ENCODE results near the gene MGAT5B.

Gene MGAT5B

GRCh38 chr17:76912421-76913164 is 44.4 kb downstream of the MGAT5B start:
- Histone ChIP-seq H3K9me3 (ENCODE audit: control insufficient read depth, low read length) (no peaks in the 10 kb centered on the region), H3K4me3 (ENCODE audit: insufficient read depth, low read depth, low read length) (no peak overlapping the region), H3K36me3 (ENCODE audit: control insufficient read depth, insufficient read depth, low read length) (no peaks in the 10 kb centered on the region), H3K27ac (ENCODE audit: insufficient read depth, low read depth, low read length, poor library complexity, severe bottlenecking) (no peak overlapping the region), H3K27me3 (ENCODE audit: control insufficient read depth, insufficient read depth, low read length, poor library complexity, severe bottlenecking) (no peaks in the 10 kb centered on the region), H3K4me1 (ENCODE audit: control insufficient read depth, insufficient read depth, low read length) (no peaks in the 10 kb centered on the region)
- WGBS, 2 experiments, result 95 to 96% methylated on average over 28 of the region's 28 CpGs

- Histone ChIP-seq H3K27me3 (ENCODE audit: control insufficient read depth, insufficient read depth, low read length, poor library complexity, severe bottlenecking) (no peaks in the 10 kb centered on the region), H3K4me1 (ENCODE audit: control insufficient read depth, insufficient read depth, low read length) (no peaks in the 10 kb centered on the region), H3K27ac (ENCODE audit: insufficient read depth, low read depth, low read length, poor library complexity, severe bottlenecking) (no peak overlapping the region), H3K36me3 (ENCODE audit: control insufficient read depth, insufficient read depth, low read length) (no peaks in the 10 kb centered on the region), H3K9me3 (ENCODE audit: control insufficient read depth, low read length) (no peaks in the 10 kb centered on the region), H3K4me3 (ENCODE audit: insufficient read depth, low read depth, low read length) (no peak overlapping the region)
- 91 to 94% methylated on average over 6 of the region's 6 CpGs for WGBS, 2 experiments
Measured at GRCh38 chr17:76914937-76915336, 46.7 kb downstream of the MGAT5B start.

- Histone ChIP-seq H3K4me1 (ENCODE audit: control insufficient read depth, insufficient read depth, low read length) (no peaks in the 10 kb centered on the region), H3K9me3 (ENCODE audit: control insufficient read depth, low read length) (no peaks in the 10 kb centered on the region), H3K36me3 (ENCODE audit: control insufficient read depth, insufficient read depth, low read length) (no peaks in the 10 kb centered on the region), H3K27ac (ENCODE audit: insufficient read depth, low read depth, low read length, poor library complexity, severe bottlenecking) (no peak overlapping the region), H3K27me3 (ENCODE audit: control insufficient read depth, insufficient read depth, low read length, poor library complexity, severe bottlenecking) (no peaks in the 10 kb centered on the region), H3K4me3 (ENCODE audit: insufficient read depth, low read depth, low read length) (no peak overlapping the region)
- 92 to 95% methylated on average over 28 of the region's 28 CpGs for WGBS, 2 experiments
Measured at GRCh38 chr17:76915840-76916510, 47.8 kb downstream of the MGAT5B start.

GRCh38 chr17:76917829-76918228 is 49.6 kb downstream of the MGAT5B start:
- WGBS, 2 experiments, result 88 to 89% methylated on average over 15 of the region's 15 CpGs
- no peak overlapping the region for H3K27ac ChIP-seq (ENCODE audit: insufficient read depth, low read depth, low read length, poor library complexity, severe bottlenecking)
- peaks cover 6% of the 10 kb centered on the region for H3K4me1 ChIP-seq (ENCODE audit: control insufficient read depth, insufficient read depth, low read length)
- no peaks in the 10 kb centered on the region for H3K9me3 ChIP-seq (ENCODE audit: control insufficient read depth, low read length)
- no peaks in the 10 kb centered on the region for H3K27me3 ChIP-seq (ENCODE audit: control insufficient read depth, insufficient read depth, low read length, poor library complexity, severe bottlenecking)
- H3K36me3 ChIP-seq (ENCODE audit: control insufficient read depth, insufficient read depth, low read length), result no peaks in the 10 kb centered on the region
- H3K4me3 ChIP-seq (ENCODE audit: insufficient read depth, low read depth, low read length), result no peak overlapping the region

GRCh38 chr17:76918811-76919210 is 50.6 kb downstream of the MGAT5B start:
- H3K4me1 ChIP-seq (ENCODE audit: control insufficient read depth, insufficient read depth, low read length), result peaks cover 6% of the 10 kb centered on the region
- no peak overlapping the region for H3K4me3 ChIP-seq (ENCODE audit: insufficient read depth, low read depth, low read length)
- WGBS, 2 experiments, result 90 to 94% methylated on average over 6 of the region's 6 CpGs
- no peaks in the 10 kb centered on the region for H3K36me3 ChIP-seq (ENCODE audit: control insufficient read depth, insufficient read depth, low read length)
- no peaks in the 10 kb centered on the region for H3K27me3 ChIP-seq (ENCODE audit: control insufficient read depth, insufficient read depth, low read length, poor library complexity, severe bottlenecking)
- no peak overlapping the region for H3K27ac ChIP-seq (ENCODE audit: insufficient read depth, low read depth, low read length, poor library complexity, severe bottlenecking)
- no peaks in the 10 kb centered on the region for H3K9me3 ChIP-seq (ENCODE audit: control insufficient read depth, low read length)

- Histone ChIP-seq H3K4me3 (ENCODE audit: insufficient read depth, low read depth, low read length) (no peak overlapping the region), H3K9me3 (ENCODE audit: control insufficient read depth, low read length) (no peaks in the 10 kb centered on the region), H3K36me3 (ENCODE audit: control insufficient read depth, insufficient read depth, low read length) (no peaks in the 10 kb centered on the region), H3K4me1 (ENCODE audit: control insufficient read depth, insufficient read depth, low read length) (peaks cover 6% of the 10 kb centered on the region), H3K27ac (ENCODE audit: insufficient read depth, low read depth, low read length, poor library complexity, severe bottlenecking) (no peak overlapping the region), H3K27me3 (ENCODE audit: control insufficient read depth, insufficient read depth, low read length, poor library complexity, severe bottlenecking) (no peaks in the 10 kb centered on the region)
- WGBS, 2 experiments, result 75 to 79% methylated on average over 13 of the region's 13 CpGs
Measured at GRCh38 chr17:76920364-76921139, 52.3 kb downstream of the MGAT5B start.

- Histone ChIP-seq H3K36me3 (ENCODE audit: control insufficient read depth, insufficient read depth, low read length) (no peaks in the 10 kb centered on the region), H3K9me3 (ENCODE audit: control insufficient read depth, low read length) (no peaks in the 10 kb centered on the region), H3K27me3 (ENCODE audit: control insufficient read depth, insufficient read depth, low read length, poor library complexity, severe bottlenecking) (no peaks in the 10 kb centered on the region), H3K4me1 (ENCODE audit: control insufficient read depth, insufficient read depth, low read length) (peaks cover 6% of the 10 kb centered on the region), H3K27ac (ENCODE audit: insufficient read depth, low read depth, low read length, poor library complexity, severe bottlenecking) (no peak overlapping the region), H3K4me3 (ENCODE audit: insufficient read depth, low read depth, low read length) (no peak overlapping the region)
- 88 to 91% methylated on average over 12 of the region's 12 CpGs for WGBS, 2 experiments
Measured at GRCh38 chr17:76921340-76922036, 53.3 kb downstream of the MGAT5B start.

GRCh38 chr17:76922084-76922483 is 53.9 kb downstream of the MGAT5B start:
- Histone ChIP-seq H3K4me1 (ENCODE audit: control insufficient read depth, insufficient read depth, low read length) (peaks cover 6% of the 10 kb centered on the region), H3K9me3 (ENCODE audit: control insufficient read depth, low read length) (no peaks in the 10 kb centered on the region), H3K36me3 (ENCODE audit: control insufficient read depth, insufficient read depth, low read length) (no peaks in the 10 kb centered on the region), H3K27me3 (ENCODE audit: control insufficient read depth, insufficient read depth, low read length, poor library complexity, severe bottlenecking) (no peaks in the 10 kb centered on the region), H3K4me3 (ENCODE audit: insufficient read depth, low read depth, low read length) (no peak overlapping the region), H3K27ac (ENCODE audit: insufficient read depth, low read depth, low read length, poor library complexity, severe bottlenecking) (no peak overlapping the region)
- 47 to 59% methylated on average over 1 of the region's 1 CpG for WGBS, 2 experiments

GRCh38 chr17:76922967-76923366 is 54.8 kb downstream of the MGAT5B start:
- no peaks in the 10 kb centered on the region for H3K27me3 ChIP-seq (ENCODE audit: control insufficient read depth, insufficient read depth, low read length, poor library complexity, severe bottlenecking)

More at GRCh38 chr17:76922967-76923366, 54.8 kb downstream of the MGAT5B start:
- Histone ChIP-seq H3K36me3 (ENCODE audit: control insufficient read depth, insufficient read depth, low read length) (no peaks in the 10 kb centered on the region), H3K27ac (ENCODE audit: insufficient read depth, low read depth, low read length, poor library complexity, severe bottlenecking) (no peak overlapping the region), H3K9me3 (ENCODE audit: control insufficient read depth, low read length) (no peaks in the 10 kb centered on the region), H3K4me1 (ENCODE audit: control insufficient read depth, insufficient read depth, low read length) (peaks cover 6% of the 10 kb centered on the region), H3K4me3 (ENCODE audit: insufficient read depth, low read depth, low read length) (no peak overlapping the region)
- 89 to 90% methylated on average over 13 of the region's 13 CpGs for WGBS, 2 experiments

All from ectodermal cell (in vitro differentiated cells).